NCI-H1694 (cell line): ENCODE data around the gene PRSS33.
A peak's percentile ranks its signal among the peaks of the same experiment; 100 is the strongest.

ENCODE experiments used
- DNase-seq: peaks from one replicate; lab custom pipeline; 2025; lab: John Stamatoyannopoulos, UW

Gene PRSS33

DNA sequence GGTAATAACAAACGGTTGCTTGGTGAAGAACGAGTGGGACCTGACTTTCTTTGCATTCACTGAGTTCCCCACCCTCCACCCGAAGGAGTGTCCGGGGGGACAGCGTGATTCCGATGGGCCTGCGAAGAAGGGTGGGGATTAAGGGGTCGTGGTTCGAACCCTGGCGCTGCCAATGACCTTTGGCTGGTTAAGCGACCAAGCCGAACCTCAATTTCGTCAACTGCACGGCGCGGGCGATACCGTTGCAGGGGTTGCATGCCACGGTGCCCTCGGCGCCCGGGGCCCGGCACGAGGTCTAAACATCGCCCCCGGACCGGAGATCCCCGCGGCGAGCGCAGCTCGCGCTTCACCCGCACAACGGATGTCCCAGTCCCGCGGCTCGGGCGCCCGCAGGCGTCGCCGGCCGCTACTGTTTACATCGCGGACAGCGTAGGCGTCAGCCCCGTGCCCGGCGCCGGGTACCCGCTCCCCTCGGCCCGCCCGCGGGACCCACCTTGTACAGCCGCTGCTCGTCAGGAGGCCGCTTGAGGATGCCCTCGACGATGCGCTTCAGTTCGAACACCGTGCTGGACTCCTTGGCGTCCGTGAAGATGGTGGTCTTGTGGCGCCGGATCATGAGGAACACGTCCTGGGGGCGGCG lies 10.7 kb downstream of the PRSS33 start:
- no peak for DNase-seq

DNA sequence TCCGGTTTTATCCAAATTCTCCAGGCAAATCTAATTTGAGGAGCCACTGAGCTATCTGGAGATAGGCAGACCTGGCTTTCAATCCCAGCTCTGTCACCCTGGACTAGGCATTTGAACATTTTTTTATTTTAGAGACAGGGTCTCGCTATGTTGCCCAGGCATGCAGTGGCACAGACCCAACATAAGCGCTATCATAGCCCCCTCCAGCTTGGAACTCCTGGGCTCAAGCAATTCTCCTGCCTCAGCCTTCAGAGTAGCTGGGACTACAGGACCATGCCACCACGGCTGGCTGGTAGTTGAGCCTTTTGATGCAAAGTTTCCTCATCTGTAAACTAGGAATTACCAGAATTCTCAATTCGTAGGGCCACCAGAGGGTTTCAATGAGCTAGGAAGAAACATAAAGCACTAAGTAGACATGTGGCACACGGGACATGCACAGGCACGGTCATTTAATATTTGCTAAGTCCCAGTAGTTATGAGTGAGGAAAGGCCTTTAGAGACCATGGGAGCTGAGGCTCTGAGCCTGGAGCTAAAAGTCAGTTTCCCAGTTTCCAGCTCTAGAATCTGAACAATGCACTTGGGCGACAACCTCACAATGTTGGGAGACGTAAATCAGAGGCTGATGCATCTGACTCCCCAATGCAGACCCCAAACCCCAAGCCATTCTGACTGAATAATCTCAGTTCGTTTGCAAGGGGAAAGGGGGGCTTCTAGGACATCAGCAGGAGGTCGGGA lies 11.4 kb downstream of the PRSS33 start:
- DNase-seq = no peak

DNA sequence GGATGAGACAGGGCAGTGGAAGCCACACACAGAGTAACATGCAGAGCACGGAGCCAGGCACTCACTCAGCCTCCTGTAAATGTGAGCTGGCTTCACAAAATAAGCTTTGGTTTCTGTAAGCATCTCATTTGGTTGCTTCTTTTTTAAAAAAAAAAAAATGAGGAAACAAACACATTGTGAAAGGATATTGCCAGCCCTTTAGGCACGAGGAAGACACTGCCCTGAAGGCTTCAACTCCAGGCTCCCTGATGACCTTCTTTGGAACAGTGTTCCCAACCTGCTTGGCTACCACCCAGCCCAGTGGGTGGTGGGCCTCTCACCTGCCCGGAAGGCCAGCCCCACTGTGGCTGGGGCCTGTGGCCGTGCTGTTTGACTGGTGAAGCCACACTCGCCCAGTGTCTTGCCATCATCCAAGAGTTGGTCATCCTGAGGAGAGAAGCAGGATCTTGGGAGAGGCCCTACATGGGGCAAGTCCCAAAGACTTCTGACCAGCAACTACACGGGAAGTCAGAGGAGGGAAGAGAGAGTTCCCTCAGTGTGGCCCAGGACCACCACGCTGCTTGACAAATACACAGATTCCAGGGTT lies 12.1 kb downstream of the PRSS33 start:
- DNase-seq = no peak

DNA sequence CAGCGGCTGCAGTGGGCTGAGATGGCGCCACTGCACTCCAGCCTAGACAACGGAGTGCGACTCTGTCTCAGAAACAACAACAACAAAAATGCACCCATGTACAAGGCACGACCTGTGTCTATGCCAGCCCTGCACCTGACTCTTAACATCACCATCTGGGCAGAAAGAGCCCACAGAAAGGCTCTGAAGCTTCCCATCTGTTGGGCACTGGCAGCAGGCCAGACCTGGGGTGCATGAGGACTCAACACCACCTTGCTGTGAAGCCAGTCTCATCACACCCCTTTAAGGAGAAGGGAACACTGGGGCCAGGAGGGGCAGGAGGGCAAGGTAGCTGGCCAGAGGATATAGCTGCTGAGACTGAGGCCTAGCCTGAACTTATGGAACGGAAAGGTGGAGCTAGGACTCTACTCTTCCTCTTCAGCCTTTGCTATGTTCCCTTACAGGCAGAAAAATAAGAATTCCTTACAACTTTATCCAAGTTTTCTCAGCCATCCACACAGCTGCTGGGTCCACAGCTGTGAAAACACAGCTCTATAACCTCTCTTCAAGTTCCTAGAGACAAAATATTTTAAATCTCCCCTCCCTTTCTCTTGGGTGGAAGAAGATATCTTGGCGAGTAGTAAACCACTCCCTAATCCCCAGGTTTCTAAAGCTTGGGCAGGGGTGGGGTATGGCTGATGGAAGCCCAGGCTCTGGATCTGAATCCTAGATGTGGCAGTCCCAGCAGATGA lies 13.0 kb downstream of the PRSS33 start:
- DNase-seq = peak; percentile 65

DNA sequence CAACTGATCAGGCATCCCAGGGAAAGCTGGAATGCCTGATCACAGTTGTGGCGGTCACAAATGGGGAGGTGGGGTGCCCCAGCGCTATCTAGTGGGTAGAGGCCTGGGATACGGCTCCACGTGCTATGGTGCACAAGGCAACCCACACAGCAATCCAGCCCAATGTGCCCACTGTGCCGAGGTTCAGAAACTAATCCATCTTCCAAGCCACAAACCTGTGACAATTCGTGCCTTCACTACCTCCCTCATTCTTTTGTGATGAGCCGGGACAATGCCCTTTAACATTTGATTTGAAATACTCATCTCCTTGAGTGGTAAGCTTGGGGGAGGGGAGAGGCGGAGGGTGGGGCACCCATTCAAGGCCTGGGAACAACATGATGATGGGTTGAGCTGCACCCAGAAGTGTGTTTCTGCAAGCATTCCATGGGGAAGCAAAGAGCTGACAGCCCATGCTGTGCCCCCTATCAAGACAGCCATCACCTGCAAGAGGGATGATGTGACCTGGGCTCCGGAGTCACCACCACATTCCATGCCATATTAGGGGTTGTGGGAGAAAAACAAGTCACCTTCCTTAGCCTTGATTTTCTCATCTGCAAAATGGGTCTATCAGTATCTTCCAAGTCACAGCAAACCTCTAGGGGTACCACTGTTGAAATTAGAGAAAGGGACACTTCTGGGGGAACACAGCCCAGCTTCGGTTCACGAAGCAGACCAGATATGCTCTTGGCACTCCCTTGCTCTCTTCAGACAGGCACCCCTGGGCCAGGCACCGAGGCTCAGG lies 14.0 kb downstream of the PRSS33 start:
- DNase-seq = no peak

DNA sequence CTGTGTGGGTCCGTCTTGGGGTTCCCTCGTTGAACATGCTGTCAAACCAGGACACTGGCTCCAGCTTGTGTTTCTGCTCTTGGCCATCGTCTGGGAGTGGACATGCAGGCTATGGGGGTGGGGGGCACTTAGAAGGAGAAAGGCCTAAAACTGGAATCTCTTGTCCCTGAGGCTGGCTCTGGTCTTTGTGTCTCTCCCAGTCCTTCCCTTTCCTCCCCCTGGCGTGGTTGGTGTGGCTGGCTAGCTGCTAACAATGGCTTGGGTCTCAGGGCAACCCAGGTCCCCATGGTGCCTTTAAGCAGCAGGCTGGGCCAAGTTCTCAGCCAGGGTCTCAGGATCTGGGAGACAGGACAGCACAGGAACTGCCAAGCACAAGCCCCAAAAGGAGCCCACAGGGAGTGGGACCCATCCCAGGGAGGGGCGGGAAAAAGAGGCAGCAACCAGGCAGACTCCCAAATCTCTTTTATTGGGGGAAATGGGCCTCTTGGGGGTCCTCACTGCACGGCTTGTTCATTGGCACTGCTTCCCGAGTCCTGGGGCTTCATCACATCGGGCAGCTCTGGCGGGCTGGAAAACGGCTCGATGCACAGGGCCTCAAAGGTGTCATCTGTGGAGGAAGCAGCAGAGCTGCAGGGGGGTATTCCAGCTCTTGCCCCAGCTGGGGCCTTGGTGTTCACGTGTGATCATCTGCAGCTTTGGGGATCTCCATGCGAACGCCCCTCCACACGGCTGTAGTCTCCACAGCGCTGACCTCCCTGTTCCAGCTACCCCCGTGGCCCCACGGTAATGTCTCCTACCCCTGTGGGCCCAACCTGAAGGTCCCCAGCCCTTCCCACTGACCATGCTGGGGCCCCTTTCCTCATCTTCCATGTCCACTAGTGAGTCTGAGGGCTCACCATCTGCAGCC lies 15.6 kb downstream of the PRSS33 start:
- no peak for DNase-seq

DNA sequence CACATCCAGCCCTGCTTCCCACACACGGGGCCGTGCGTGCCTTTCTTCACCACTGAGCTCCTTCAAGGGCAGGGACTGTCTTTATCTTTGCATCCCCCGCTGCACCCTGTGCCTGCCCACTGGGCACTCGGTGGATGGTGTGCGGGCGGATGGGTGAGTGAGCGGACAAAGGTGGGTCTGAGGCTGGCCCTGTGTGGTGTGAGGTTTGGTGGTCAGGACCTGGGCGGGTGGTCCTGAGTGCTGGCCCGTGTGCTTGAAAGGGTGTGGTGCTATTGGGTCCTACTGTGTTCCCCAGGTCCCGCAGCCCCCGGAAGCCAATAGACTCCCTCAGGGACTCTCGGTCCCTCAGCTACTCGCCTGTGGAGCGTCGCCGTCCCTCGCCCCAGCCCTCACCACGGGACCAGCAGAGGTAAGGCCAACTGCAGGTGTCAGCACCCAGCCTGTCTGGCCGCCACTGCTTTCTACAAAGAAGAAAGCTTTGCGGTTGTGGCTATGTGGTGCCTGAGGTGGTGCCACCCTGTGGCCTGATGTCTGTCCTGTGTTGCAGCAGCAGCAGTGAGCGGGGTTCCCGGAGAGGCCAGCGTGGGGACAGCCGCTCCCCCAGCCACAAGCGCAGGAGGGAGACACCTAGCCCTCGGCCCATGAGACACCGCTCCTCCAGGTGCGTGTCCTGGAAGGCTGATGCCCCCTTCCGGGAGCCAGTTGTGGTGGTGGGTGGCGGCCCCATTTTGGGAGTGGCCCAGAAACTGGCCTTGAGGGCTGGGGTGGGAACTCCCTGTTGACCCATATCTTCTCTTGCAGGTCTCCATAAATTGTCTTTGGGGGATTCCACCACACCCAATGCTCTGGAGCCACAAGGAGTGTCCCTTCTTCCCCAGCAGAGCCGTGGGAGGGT lies 17.1 kb downstream of the PRSS33 start:
- no peak for DNase-seq

DNA sequence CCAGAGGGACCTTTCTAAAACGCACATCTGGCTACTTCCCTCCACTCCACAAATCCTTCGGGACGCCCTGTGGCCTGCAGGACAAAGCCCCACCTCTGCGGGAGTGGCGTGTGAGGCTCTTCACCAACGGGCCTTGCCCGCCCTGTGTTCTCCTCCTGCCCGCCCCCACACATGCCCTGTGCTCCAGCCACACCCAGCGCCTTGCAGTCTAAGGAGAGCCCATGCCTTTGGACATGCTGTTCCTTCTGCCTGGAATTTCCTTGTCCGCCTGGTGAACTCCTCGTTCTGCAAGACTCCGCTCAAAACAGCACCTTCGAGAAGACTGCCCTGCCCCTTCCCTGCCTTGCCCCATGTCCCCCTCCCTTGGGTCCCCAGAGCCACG lies 17.7 kb downstream of the PRSS33 start:
- DNase-seq = no peak

DNA sequence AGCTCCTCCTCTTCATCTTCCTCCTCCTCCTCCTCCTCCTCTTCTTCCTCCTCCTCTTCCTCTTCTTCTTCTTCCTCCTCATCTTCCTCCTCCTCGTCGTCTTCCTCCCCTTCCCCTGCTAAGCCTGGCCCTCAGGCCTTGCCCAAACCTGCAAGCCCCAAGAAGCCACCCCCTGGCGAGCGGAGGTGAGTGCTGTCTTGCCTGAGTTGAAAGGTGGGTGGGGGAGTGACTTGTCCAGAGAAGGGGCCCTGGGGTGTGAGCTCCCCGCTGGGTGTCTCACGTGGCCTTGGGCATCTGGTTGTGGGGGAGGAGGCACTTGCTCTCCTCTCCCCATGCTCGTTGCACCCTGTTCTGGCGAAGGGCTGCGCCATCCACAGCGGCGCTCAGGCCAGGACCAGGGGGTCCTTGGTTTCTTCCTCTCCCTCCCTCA lies 18.2 kb downstream of the PRSS33 start:
- no peak for DNase-seq

DNA sequence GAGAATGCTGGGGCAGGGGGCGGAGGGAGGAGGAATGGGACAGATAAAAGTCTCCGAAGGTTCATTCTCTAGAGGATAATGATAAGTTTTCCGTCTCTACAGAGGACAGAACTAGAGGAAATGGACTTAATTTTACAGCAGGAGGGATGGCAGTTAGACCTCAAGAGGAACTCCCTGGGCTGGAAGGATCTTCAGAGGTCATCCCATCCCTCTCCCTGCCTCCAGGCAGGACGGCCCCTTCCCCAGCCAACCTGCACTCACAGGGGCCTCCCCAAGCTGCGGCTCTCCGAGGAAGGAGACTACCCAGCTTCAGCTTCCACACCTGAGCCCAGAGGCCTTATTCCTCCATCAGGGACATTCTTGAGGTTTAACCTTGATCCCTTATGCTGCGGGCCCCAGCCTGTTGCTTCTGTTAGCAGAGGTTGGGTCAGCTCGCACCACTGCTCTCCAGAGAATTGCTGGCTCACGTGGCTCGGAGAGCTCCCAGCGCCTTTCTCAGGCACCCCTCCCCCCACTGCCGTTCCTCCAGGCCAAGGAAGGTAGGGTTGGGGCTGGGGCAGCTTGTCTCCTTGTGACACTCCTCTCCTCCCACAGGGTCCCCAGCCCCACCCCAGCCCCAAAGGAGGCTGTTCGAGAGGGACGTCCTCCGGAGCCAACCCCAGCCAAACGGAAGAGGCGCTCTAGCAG lies 18.8 kb downstream of the PRSS33 start:
- DNase-seq = no peak

DNA sequence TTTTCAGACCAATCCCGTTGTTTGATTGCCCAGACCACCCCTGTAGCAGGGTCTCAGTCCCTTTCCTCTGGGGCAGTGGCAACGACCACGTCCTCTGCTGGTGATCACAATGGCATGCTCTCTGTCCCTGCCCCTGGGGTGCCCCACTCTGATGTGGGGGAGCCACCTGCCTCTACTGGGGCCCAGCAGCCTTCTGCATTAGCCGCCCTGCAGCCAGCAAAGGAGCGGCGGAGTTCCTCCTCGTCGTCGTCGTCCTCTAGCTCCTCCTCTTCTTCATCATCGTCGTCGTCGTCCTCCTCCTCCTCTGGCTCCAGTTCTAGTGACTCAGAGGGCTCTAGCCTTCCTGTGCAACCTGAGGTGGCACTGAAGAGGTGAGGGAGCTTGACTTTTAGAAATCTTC lies 19.5 kb downstream of the PRSS33 start:
- DNase-seq = no peak

DNA sequence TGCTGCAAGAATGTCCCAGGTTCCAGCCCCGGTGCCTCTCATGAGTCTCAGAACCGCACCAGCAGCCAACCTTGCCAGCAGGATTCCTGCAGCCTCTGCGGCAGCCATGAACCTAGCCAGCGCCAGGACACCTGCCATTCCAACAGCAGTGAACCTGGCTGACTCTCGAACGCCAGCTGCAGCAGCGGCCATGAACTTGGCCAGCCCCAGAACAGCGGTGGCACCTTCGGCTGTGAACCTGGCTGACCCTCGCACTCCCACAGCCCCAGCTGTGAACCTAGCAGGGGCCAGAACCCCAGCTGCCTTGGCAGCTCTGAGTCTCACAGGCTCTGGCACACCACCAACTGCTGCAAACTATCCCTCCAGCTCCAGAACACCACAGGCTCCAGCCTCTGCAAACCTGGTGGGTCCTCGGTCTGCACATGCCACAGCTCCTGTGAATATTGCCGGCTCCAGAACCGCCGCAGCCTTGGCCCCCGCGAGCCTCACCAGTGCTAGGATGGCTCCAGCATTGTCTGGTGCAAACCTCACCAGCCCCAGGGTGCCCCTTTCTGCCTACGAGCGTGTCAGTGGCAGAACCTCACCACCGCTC lies 20.1 kb downstream of the PRSS33 start:
- DNase-seq = no peak

DNA sequence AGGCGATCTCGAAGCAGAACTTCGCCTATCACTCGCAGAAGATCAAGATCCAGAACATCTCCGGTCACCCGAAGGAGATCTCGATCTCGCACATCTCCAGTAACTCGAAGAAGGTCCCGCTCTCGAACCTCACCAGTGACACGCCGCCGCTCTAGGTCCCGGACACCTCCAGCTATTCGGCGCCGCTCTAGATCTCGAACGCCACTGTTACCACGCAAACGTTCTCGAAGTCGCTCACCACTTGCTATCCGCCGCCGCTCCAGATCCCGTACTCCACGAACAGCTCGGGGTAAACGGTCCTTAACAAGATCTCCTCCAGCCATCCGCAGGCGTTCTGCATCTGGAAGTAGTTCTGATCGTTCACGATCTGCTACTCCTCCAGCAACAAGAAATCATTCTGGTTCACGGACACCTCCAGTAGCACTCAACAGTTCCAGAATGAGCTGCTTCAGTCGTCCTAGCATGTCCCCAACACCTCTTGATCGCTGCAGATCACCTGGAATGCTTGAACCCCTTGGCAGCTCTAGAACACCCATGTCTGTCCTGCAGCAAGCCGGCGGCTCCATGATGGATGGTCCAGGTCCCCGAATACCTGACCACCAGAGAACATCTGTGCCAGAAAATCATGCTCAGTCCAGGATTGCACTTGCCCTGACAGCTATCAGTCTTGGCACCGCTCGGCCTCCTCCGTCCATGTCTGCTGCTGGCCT lies 20.8 kb downstream of the PRSS33 start:
- no peak for DNase-seq

DNA sequence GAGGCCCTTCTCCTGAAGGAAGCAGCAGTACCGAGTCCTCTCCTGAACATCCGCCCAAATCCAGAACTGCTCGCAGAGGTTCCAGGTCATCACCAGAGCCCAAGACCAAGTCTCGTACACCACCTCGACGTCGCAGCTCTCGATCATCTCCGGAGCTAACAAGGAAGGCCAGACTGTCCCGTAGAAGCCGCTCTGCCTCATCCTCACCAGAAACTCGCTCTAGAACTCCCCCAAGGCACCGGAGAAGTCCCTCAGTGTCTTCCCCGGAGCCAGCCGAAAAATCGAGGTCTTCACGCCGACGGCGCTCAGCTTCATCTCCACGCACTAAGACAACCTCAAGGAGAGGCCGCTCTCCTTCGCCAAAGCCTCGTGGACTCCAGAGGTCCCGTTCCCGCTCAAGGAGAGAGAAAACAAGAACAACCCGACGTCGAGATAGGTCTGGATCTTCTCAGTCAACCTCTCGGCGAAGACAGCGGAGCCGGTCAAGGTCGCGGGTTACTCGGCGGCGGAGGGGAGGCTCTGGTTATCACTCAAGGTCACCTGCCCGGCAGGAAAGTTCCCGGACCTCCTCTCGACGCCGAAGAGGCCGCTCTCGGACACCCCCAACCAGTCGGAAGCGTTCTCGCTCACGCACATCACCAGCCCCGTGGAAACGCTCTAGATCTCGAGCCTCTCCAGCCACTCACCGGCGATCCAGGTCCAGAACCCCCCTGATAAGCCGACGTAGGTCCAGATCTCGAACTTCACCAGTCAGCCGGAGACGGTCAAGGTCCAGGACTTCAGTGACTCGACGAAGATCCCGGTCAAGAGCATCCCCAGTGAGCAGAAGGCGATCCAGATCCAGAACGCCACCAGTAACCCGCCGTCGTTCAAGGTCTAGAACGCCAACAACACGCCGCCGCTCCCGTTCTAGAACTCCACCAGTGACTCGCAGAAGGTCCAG lies 21.6 kb downstream of the PRSS33 start:
- DNase-seq = no peak

DNA sequence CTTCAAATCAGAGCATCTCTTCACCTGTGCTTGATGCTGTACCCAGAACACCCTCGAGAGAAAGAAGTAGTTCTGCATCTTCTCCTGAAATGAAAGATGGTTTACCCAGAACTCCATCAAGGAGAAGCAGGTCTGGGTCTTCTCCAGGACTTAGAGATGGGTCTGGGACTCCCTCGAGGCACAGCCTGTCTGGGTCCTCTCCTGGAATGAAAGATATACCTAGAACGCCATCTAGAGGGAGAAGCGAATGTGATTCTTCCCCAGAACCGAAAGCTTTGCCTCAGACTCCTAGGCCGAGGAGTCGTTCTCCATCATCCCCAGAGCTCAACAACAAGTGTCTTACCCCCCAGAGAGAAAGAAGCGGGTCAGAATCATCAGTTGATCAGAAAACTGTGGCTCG lies 22.6 kb downstream of the PRSS33 start:
- DNase-seq = no peak

DNA sequence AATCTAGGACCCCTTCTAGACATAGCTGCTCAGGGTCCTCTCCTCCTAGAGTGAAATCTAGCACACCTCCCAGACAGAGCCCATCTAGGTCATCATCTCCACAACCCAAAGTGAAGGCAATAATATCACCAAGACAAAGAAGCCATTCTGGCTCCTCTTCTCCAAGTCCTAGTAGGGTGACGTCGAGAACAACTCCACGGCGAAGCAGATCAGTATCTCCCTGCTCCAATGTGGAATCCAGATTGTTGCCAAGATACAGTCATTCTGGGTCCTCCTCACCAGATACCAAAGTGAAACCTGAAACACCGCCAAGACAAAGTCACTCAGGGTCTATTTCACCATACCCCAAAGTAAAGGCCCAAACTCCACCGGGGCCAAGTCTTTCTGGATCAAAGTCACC lies 24.2 kb downstream of the PRSS33 start:
- DNase-seq = no peak

DNA sequence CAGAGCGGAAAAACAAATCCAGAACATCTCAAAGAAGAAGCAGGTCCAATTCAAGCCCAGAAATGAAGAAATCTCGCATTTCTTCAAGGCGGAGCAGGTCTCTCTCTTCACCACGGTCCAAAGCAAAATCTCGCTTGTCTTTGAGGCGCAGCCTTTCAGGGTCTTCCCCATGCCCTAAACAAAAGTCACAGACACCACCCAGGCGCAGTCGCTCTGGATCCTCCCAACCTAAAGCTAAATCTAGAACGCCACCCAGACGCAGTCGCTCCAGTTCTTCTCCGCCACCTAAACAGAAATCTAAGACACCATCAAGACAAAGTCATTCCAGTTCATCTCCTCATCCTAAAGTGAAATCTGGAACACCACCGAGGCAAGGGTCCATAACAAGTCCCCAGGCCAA lies 24.6 kb downstream of the PRSS33 start:
- no peak for DNase-seq
